ENCODE results near the gene STX7. TPM values are rescaled to one million over a fixed set of nuclear protein-coding genes. Genes with fewer than 3 reads are reported as not detected.

The STX7 gene
- total RNA-seq, 1 experiment from 2014 or later = 27.8 TPM

- no peak for DNase-seq (ENCODE audit: low read depth, low spot score)
- Histone ChIP-seq H3K27ac (ENCODE audit: low read depth, low read length) (no peak overlapping the region), H3K79me2 (ENCODE audit: insufficient read depth, low read length) (peaks cover 7% of the 10 kb centered on the region; the same call in 1 of the 2 replicates), H4K20me1 (ENCODE audit: insufficient read depth) (no peaks in the 10 kb centered on the region), H3K4me1 (ENCODE audit: control insufficient read depth in 1 of 2, insufficient read depth in 2 of 2, low read length in 2 of 2) (no peaks in the 10 kb centered on the region), H3K27me3 (ENCODE audit: insufficient read depth, low read length) (no peaks in the 10 kb centered on the region), H3K9ac (ENCODE audit: low read length) (no peak overlapping the region), H3K4me2 (ENCODE audit: low read length) (no peak overlapping the region), H2AFZ (ENCODE audit: low read depth, low read length, poor library complexity, severe bottlenecking) (no peak overlapping the region), H3K4me3 (replicated peaks in 1 of 2; ENCODE audit: low read depth in 1 of 2, low read length in 2 of 2) (no peak overlapping the region), H3K36me3 (ENCODE audit: control insufficient read depth in 1 of 2, insufficient read depth in 2 of 2, low read length in 2 of 2) (no peaks in the 10 kb centered on the region), H3K9me2 (ENCODE audit: insufficient read depth) (no peaks in the 10 kb centered on the region), H3K9me3 (ENCODE audit: control insufficient read depth in 1 of 2, insufficient read depth in 1 of 2, low read depth in 1 of 2, low read length in 2 of 2) (no peaks in the 10 kb centered on the region)
- CTCF ChIA-PET = interaction anchor here (2.5 kb wide), 1 partner anchor 201 kb away, joined by 13 read pairs; no protein-coding TSS in a partner anchor
- BruUV-seq (replicated peaks) = no TSS peak
- RAD21 ChIA-PET (ENCODE audit: low non-redundant PET in 1 of 2, low total read pairs in 2 of 2, uncharacterized antibody in 2 of 2, unreplicated experiment in 2 of 2) = no interaction called here
- intact Hi-C loops (cut with micrococcal nuclease) = loop anchor here (5.0 kb wide), 1 partner anchor 89 kb away; no protein-coding TSS in a partner anchor
- POLR2A ChIA-PET = interaction anchor here (1.2 kb wide), 1 partner anchor 530 kb away, joined by 4 read pairs; the partner anchor contains the start of gene CCN2
- TF ChIP-seq ZBTB33 (IDR thresholded peaks at IDR 0.05; ENCODE audit: extremely low read depth, insufficient replicate concordance, low read length) (no peak), POLR2A (IDR thresholded peaks at IDR 0.05; ENCODE audit: borderline replicate concordance, extremely low read depth, insufficient read depth, insufficient read length) (no peak), ZFX (IDR thresholded peaks at IDR 0.05) (no peak), EGR1 (IDR thresholded peaks at IDR 0.05; ENCODE audit: low read depth) (no peak), SP1 (IDR thresholded peaks at IDR 0.05; ENCODE audit: low read depth) (no peak), ATF3 (IDR thresholded peaks at IDR 0.05) (no peak), CEBPB (IDR thresholded peaks at IDR 0.05; ENCODE audit: low read depth) (no peak), SRF (IDR thresholded peaks at IDR 0.05; ENCODE audit: low read depth) (no peak), ELF1 (IDR thresholded peaks at IDR 0.05; ENCODE audit: borderline replicate concordance, low read depth) (no peak), TCF7L2 (IDR thresholded peaks at IDR 0.05; ENCODE audit: borderline replicate concordance, extremely low read depth, insufficient read depth, insufficient read length) (no peak), POLR2AphosphoS5 (IDR thresholded peaks at IDR 0.05; ENCODE audit: low read depth, low read length) (no peak), CBX3 (IDR thresholded peaks at IDR 0.05; ENCODE audit: low read depth) (no peak), JUND (IDR thresholded peaks at IDR 0.05) (no peak), EZH2 (IDR thresholded peaks at IDR 0.05) (no peak), MAX (IDR thresholded peaks at IDR 0.05) (no peak), EZH2phosphoT487 (IDR thresholded peaks at IDR 0.05; ENCODE audit: borderline replicate concordance) (no peak), RAD21 (IDR thresholded peaks at IDR 0.05; ENCODE audit: low read depth) (no peak), REST (IDR thresholded peaks at IDR 0.05; ENCODE audit: low read depth) (no peak)
- ATAC-seq = no peak
Measured at GRCh38 chr6:132481189-132481588, 31.7 kb downstream of the STX7 start.
